HepG2 (cell line): ENCODE measurements around the gene LYRM9. TPM values are rescaled to one million over a fixed set of nuclear protein-coding genes. Genes with fewer than 3 reads are reported as not detected.

Source experiments
- LCORL ChIP-seq, 2 experiments: fragments of 450-650 bp in 1 of 2; sonication (generic) in 1 of 2; formaldehyde crosslinking in 1 of 2; IDR thresholded peaks; 2 replicates each; pipeline versions ENCODE4 v1.5.0 to v1.6.1; 2017 to 2020; ENCODE audit warnings: antibody characterized with exemption in 1 of 2, missing genetic modification reagents in 1 of 2
- MYC ChIP-seq: sonication (generic); formaldehyde crosslinking; IDR thresholded peaks from 2 replicates; pipeline ENCODE4 v1.9.0; 2021; ENCODE audit warnings: missing genetic modification reagents, borderline replicate concordance
- ZNF124 ChIP-seq: sonication (generic); formaldehyde crosslinking; IDR thresholded peaks from 2 replicates; pipeline ENCODE4 v1.4.0; 2020; ENCODE audit warnings: missing genetic modification reagents
- ZNF317 ChIP-seq: sonication (generic); formaldehyde crosslinking; IDR thresholded peaks from 2 replicates; pipeline ENCODE4 v1.5.0; 2020; ENCODE audit warnings: mild to moderate bottlenecking, missing genetic modification reagents
- ZNF33A ChIP-seq: sonication (generic); formaldehyde crosslinking; IDR thresholded peaks from 2 replicates; pipeline ENCODE4 v1.5.1; 2020; ENCODE audit warnings: missing genetic modification reagents, mild to moderate bottlenecking, moderate library complexity, borderline replicate concordance
- ZNF543 ChIP-seq: sonication (generic); formaldehyde crosslinking; IDR thresholded peaks from 2 replicates; pipeline ENCODE4 v1.4.0; 2020; ENCODE audit warnings: mild to moderate bottlenecking, missing genetic modification reagents
- ZNF556 ChIP-seq: sonication (generic); formaldehyde crosslinking; IDR thresholded peaks from 2 replicates; pipeline ENCODE4 v1.4.0; 2020; ENCODE audit warnings: mild to moderate bottlenecking, missing genetic modification reagents, borderline replicate concordance
- ZNF567 ChIP-seq: sonication (generic); formaldehyde crosslinking; IDR thresholded peaks from 2 replicates; pipeline ENCODE4 v1.8.1; 2023; ENCODE audit warnings: mild to moderate bottlenecking, missing genetic modification reagents, borderline replicate concordance
- polyA plus RNA-seq, 8 experiments: library from polyadenylated mRNA; depleted of rRNA in 3 of 8; stranded (reverse) in 7 of 8; unstranded in 1 of 8; fragments of >200 nt; fragmentation: Illumina TruSeq in 4 of 8; extraction: Trizol in 4 of 8; gene quantifications; 2 replicates each; pipeline versions ENCODE4 v1.2.1 to v1.2.3, GENCODE V29; 2011 to 2016; ENCODE audit warnings: low read depth in 4 of 8, missing spikeins in 1 of 8, mixed read lengths in 1 of 8; ENCODE audit not compliant: insufficient read depth in 1 of 8
- total RNA-seq, 5 experiments: library from RNA; depleted of rRNA; stranded (reverse); fragments of >200 nt; fragmentation: Illumina TruSeq; extraction: Trizol; gene quantifications; 2 replicates each; pipeline ENCODE4 v1.2.3, GENCODE V29; 2016; ENCODE audit warnings: low read depth in 1 of 5
- TF ChIP-seq, protein P1 (sequence below): sonication (generic); formaldehyde crosslinking; IDR thresholded peaks from 2 replicates; pipeline ENCODE4 v1.4.0; 2020; ENCODE audit warnings: missing genetic modification reagents
- TF ChIP-seq, protein P2 (sequence below): sonication (generic); formaldehyde crosslinking; IDR thresholded peaks from 2 replicates; pipeline ENCODE4 v1.5.1; 2020; ENCODE audit warnings: missing genetic modification reagents, mild to moderate bottlenecking, borderline replicate concordance
- TF ChIP-seq, protein P3 (sequence below): sonication (generic); formaldehyde crosslinking; IDR thresholded peaks from 2 replicates; pipeline ENCODE4 v1.4.0; 2020; ENCODE audit warnings: missing genetic modification reagents, borderline replicate concordance
- TF ChIP-seq, protein P4 (sequence below): sonication (generic); formaldehyde crosslinking; IDR thresholded peaks from 2 replicates; pipeline ENCODE4 v1.8.0; 2023; ENCODE audit warnings: mild to moderate bottlenecking, missing genetic modification reagents

The LYRM9 gene
- total and polyA plus RNA-seq, 2 of the 13 experiments (the other 11 are each of a cell fraction or from before 2014, with no cell fraction given), result 0.24 to 0.66 TPM

DNA sequence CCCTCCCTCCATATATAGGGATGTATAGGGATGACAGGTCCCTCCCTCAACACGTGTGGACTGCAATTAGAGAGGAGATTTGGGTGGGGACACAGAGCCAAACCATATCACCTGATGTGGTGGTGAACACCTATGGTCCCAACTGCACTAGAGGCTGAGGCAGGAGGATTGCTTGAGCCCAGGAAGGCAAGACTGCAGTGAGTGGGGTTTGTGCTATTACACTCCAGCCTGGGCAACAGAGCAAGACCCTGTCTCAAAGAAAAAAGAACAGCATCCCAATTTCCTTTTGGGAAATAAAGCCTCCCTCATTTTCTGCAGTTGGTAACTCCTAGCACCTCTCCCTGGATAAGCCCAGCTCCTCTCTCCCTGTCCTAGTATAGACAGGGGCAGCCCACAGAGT, 23.8 kb upstream of the LYRM9 start (continued):
- TF ChIP-seq, protein P1, sequence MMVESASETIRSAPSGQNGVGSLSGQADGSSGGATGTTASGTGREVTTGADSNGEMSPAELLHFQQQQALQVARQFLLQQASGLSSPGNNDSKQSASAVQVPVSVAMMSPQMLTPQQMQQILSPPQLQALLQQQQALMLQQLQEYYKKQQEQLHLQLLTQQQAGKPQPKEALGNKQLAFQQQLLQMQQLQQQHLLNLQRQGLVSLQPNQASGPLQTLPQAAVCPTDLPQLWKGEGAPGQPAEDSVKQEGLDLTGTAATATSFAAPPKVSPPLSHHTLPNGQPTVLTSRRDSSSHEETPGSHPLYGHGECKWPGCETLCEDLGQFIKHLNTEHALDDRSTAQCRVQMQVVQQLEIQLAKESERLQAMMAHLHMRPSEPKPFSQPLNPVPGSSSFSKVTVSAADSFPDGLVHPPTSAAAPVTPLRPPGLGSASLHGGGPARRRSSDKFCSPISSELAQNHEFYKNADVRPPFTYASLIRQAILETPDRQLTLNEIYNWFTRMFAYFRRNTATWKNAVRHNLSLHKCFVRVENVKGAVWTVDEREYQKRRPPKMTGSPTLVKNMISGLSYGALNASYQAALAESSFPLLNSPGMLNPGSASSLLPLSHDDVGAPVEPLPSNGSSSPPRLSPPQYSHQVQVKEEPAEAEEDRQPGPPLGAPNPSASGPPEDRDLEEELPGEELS (CRISPR knock-in tag), result no peak
- TF ChIP-seq LCORL (IDR thresholded peaks at IDR 0.05) (no peak), LCORL (CRISPR knock-in tag; IDR thresholded peaks at IDR 0.05) (no peak), ZNF33A (CRISPR knock-in tag) (no peak), ZNF567 (CRISPR knock-in tag) (no peak), MYC (no peak), ZNF543 (CRISPR knock-in tag) (no peak), ZNF124 (no peak), ZNF556 (no peak), ZNF317 (no peak)
- TF ChIP-seq, protein P2, sequence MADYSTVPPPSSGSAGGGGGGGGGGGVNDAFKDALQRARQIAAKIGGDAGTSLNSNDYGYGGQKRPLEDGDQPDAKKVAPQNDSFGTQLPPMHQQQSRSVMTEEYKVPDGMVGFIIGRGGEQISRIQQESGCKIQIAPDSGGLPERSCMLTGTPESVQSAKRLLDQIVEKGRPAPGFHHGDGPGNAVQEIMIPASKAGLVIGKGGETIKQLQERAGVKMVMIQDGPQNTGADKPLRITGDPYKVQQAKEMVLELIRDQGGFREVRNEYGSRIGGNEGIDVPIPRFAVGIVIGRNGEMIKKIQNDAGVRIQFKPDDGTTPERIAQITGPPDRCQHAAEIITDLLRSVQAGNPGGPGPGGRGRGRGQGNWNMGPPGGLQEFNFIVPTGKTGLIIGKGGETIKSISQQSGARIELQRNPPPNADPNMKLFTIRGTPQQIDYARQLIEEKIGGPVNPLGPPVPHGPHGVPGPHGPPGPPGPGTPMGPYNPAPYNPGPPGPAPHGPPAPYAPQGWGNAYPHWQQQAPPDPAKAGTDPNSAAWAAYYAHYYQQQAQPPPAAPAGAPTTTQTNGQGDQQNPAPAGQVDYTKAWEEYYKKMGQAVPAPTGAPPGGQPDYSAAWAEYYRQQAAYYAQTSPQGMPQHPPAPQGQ, result no peak
- TF ChIP-seq, protein P3, sequence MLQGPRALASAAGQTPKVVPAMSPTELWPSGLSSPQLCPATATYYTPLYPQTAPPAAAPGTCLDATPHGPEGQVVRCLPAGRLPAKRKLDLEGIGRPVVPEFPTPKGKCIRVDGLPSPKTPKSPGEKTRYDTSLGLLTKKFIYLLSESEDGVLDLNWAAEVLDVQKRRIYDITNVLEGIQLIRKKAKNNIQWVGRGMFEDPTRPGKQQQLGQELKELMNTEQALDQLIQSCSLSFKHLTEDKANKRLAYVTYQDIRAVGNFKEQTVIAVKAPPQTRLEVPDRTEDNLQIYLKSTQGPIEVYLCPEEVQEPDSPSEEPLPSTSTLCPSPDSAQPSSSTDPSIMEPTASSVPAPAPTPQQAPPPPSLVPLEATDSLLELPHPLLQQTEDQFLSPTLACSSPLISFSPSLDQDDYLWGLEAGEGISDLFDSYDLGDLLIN, result no peak
- TF ChIP-seq, protein P4, sequence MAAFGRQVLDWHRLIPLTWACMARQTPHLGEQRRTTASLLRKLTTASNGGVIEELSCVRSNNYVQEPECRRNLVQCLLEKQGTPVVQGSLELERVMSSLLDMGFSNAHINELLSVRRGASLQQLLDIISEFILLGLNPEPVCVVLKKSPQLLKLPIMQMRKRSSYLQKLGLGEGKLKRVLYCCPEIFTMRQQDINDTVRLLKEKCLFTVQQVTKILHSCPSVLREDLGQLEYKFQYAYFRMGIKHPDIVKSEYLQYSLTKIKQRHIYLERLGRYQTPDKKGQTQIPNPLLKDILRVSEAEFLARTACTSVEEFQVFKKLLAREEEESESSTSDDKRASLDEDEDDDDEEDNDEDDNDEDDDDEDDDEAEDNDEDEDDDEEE (CRISPR knock-in tag), result no peak
